DMS79 treated with DMSO at 0.1 percent for 48 hours (cell line): ENCODE results near the gene ARID3A.

ENCODE experiments used
- DNase-seq: peaks from one replicate; lab custom pipeline; 2025; lab: John Stamatoyannopoulos, UW

ARID3A gene

DNA sequence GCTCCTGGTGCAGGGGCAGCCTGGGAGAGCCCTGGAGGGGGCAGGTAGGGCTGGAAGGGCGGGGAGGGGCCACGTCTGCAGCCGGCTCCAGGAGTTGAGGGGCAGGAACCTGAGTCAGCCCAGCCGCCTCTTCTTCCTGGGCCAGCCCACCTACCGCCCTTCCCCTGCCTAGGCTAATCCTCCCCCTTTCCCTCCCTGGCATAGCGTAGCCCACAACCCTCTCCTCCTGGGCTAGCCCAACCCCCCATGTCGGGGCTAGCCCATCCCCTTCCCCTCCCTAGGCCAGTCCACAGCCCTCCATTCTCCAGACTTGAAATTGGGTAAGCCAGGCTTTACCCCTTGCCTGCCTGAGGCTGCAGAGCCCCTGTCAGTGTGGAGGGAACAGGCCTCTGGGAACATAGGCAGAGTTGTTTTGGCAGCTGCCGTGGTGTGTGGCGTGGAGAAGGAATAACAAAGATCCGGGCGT lies 37.7 kb downstream of the ARID3A start:
- no peak for DNase-seq

GRCh38 chr19:964116-964520 lies 38.3 kb downstream of the ARID3A start:
- no peak for DNase-seq

GRCh38 chr19:964761-965694 lies 39.2 kb downstream of the ARID3A start:
- no peak for DNase-seq

DNA sequence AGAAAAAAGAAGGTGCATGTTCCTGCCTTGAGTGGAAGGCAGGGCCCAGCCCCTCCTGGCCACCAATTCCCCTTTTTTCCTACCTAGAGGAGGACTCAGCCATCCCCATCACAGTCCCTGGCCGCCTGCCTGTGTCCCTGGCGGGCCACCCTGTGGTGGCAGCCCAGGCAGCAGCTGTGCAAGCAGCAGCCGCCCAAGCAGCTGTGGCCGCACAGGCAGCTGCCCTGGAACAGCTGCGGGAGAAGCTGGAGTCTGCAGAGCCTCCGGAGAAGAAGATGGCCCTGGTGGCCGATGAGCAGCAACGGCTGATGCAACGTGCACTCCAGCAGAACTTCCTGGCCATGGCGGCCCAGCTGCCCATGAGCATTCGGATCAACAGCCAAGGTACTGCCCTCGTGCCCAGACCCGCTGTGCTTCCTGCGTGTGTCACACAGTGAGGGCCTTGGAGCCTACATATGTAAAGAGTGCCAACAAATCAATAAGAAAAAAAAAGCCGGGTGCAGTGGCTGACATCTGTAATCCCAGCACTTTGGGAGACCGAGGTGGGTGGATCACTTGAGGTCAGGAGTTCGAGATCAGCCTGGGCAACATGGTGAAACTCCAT lies 40.8 kb downstream of the ARID3A start:
- DNase-seq: no peak

DNA sequence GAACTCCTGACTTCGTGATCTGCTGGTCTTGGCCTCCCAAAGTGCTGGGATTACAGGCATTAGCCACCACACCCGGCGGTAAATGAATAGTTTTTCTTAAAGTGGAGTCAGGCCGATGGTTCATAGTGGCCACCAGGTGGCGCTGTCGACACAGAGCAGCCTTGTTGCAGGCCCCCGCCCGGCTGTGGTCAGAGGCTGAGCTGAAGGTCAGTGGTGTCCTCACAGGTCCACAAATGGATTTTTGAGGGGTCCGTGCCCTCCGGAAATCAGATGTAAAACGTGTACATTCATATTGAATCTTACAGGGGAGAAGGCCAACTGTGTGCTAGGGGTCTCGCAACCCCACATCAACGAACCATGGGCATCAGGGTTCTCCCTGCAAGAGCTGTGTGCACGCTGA lies 44.9 kb downstream of the ARID3A start:
- no peak for DNase-seq

GRCh38 chr19:971795-972194 lies 46.0 kb downstream of the ARID3A start:
- DNase-seq: no peak

DNA sequence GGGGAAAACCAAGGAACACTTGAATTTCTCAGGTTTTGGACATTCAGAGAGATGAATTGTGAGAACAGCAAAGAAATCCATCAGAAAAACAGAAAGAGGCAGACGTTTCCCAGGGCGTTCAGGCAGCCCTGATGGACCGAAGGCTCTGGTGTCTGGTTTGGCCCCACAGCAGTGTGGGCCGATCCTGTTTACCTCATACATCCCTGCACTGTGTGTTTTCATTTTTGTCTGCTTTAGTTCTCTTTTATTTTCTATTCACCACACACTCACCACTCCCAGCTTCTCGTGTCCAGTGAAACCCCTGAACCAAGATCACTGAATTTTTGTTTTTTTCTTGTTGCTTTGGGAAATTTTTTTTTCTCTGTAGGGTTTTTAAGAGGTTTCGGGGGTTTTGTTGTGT lies 46.4 kb downstream of the ARID3A start:
- no peak for DNase-seq

DNA sequence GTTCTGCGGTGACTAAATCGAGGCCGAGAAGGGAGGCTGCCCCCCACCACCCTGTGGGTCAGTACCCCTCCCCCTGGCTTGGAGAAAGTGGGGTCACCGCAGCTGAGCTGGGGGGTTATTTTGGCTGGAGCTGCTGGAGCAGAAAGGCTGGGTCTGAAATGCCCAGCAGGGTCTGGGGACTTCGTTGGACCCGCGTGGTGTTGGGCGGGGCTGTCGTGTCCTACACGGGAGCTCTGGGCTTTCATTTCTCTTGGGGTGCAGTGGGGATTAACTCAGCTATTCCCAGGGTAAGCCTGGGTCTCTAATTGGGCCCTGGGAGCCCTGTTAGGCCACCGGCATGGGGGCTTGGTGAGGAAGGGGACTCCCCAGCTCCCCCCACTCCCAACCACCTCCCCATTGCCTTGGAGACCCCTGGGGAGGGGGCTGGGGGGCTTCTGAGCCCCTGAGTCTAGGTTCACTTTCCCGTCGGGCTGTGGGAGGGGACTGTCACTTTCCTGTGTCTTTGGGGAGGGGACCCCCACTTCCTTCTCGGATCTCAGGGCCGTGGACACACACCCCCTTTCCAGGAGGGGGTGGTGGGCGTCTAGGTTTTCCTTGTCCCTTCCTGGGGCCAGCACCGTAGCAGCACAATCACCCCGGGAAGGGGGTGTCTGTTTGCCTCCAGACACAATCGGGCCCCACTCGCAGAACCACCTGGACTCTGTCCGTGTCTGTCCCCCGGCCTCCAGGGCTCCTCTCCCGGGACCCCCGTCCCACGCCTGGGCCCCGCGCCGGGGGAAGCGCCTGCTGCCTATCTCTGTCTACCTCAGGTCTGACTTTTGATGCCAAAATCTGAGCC lies 48.1 kb downstream of the ARID3A start:
- no peak for DNase-seq

DNA sequence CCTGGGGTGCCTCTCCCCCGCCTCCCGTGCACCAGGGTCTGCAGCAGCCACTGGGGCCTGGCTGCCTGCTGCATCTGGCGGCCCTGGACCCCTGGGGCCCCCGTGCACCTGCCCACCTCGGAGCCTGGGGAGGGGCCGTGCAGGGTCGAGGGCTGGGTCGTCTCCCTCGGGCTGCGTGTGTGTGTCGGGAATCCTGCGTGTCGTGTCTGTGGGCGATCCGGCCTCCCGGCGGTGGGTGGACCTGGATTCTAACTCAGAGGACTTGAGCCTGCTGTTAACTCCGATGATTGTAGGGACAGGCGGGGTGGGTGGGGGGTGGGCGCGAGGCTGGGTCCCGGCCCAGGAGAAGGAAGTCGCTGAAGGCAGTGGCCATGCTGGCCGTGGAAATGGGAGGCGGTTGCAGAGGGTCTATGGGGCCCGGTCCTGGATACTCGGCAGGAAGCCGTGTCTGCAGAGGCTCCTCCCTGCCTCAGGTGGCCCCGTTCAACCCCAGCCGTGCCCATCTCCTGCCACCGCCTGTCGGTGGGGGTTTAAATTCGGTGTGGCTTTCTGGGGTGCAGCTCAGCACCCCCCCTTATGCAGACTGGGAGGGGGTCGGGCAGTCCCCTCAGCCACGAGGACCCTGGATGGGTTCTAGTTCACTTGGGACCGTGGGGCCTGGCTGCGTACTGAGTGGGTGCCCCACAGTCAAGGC lies 48.9 kb downstream of the ARID3A start:
- DNase-seq: no peak

GRCh38 chr19:976476-976875 lies 50.6 kb downstream of the ARID3A start:
- DNase-seq: no peak

- no peak for DNase-seq
Measured at GRCh38 chr19:977058-977464, 51.2 kb downstream of the ARID3A start.

- no peak for DNase-seq
Measured at GRCh38 chr19:979318-979741, 53.5 kb downstream of the ARID3A start.

GRCh38 chr19:980133-980998 lies 54.5 kb downstream of the ARID3A start:
- no peak for DNase-seq

- DNase-seq: peak; percentile 40
Measured at GRCh38 chr19:982567-983170, 56.8 kb downstream of the ARID3A start.

DNA sequence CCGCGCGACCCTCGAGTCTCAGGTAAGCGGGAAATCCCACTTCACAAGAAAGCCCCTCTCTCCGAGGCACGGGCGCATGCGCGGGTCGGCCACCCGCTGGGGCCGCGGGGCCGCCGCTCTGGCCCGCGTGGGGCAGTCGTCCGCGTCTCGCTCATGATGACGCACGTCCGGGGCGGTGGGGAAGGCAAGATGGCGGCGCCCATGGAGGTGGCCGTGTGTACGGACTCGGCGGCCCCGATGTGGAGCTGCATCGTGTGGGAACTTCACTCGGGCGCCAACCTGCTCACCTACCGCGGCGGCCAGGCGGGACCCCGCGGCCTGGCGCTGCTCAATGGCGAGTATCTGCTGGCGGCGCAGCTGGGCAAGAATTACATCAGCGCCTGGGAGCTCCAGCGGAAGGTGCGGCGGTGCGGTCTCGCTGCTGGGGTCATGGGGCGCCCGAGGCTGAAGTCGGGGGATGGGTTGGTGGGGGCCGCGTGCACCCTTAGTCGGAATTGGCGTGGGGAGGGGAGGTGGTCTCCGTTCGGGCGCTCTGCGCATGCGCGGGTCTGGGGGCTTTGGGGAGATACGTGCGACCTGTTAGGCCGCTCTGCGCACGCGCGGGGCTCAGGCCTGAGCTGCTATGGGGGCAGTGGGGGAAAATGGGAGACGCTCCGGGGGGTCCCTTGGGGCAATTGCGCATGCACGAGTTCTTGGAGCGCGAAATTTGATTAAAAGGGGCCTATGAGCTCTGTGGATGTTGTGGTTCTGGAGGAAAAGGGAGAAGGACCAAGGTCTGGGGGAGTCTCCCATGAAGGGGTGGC lies 58.5 kb downstream of the ARID3A start, which contains the start of gene WDR18:
WDR18 (plus strand) TSS at position 181 of the 803 bp plus-strand sequence; CDS start at position 190, 9 bp downstream.
- peak; percentile 80 for DNase-seq

DNA sequence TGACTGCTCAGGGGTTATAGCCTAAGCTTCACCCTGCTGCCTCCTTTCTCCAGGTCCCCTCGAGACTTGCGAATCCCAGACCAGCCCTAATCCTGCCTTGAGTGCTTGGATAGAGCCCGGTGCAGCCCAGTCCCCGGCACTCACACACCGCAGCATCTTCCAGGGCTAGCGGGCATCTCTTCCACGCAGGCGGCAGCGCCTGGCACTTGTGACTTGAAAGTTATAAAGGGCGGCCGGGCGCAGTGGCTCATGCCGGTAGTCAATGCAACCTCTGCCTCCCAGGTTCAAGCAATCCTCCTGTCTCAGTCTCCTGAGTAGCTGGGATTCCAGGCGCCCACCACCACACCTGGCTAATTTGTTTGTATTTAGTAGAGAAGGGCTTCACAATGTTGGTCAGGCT lies 60.2 kb downstream of the ARID3A start:
- no peak for DNase-seq

- no peak for DNase-seq
Measured at GRCh38 chr19:988081-988480, 62.2 kb downstream of the ARID3A start.

DNA sequence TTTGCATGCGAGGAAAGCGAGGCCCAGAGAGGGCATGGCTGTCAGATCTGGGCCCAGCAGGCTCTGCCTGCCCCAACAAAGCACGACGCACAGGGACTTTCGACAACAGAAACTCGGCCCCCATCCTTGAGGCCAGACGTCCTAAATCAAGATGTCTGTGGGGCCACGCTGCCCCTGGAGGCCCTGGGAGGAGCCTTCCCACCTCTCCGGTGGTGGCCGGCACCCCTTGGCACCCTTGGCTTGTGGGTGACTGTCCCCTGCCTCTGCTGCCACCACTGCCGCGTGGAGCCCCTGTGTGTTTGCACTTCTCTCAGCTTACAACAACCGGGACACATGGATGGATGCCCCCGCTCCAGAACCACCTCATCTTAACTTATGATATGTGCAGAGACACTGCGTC lies 62.7 kb downstream of the ARID3A start:
- no peak for DNase-seq

DNA sequence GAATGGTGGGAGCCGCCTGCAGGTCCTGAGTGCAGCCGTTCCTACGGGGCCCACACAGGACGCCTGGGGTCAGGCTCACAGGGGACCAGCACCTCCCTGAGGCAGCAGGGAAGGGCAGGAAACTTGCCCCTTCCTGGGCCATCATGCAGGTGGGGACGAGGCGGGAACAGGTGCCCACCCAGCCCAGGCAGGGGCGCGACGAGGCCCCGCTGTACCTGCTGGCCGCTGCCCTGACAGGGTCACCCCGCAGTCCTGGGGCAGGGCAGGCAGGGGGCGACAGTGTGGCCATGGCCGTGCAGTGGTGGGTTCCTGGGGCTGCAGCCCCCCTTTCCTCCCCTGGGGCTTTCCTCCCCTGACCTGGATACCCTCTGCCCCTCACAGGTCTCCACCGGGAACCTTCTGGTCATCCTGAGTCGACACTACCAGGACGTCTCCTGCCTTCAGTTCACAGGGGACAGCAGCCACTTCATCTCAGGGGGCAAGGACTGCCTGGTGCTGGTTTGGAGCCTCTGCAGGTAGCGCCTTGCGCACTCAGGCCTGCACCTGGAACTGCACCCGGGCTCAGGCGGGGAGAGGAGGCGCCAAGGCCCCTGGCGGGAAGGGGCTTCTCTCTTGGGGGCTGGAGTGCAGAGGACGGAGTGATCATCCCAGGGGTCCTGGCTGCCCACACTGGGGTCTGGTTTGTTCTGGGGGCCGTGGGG lies 63.7 kb downstream of the ARID3A start:
- no peak for DNase-seq
